SK-N-SH treated with all-trans-retinoic acid at 6 μM for 48 hours (cell line): ENCODE data around the gene EIF4ENIF1.

Experiments
- CSDC2 ChIP-seq: fragments of 250-450 bp; sonication (Bioruptor Pico); IDR thresholded peaks from 2 replicates; pipeline ENCODE4 v1.5.0; 2020; ENCODE audit warnings: mild to moderate bottlenecking, moderate library complexity
- ISL1 ChIP-seq: fragments of 250-450 bp; sonication (Bioruptor Pico); IDR thresholded peaks from 2 replicates; pipeline ENCODE4 v2.1.2; 2022; ENCODE audit warnings: mild to moderate bottlenecking, moderate library complexity
- PPARA ChIP-seq: fragments of 250-450 bp; sonication (Bioruptor Pico); IDR thresholded peaks from 2 replicates; pipeline ENCODE4 v1.5.0; 2020; ENCODE audit warnings: mild to moderate bottlenecking, borderline replicate concordance
- RARB ChIP-seq: fragments of 250-450 bp; sonication (Bioruptor Pico); IDR thresholded peaks from 2 replicates; pipeline ENCODE4 v1.8.0; 2021; ENCODE audit warnings: mild to moderate bottlenecking, moderate library complexity
- ZFP3 ChIP-seq: fragments of 250-450 bp; sonication (Bioruptor Pico); IDR thresholded peaks from 2 replicates; pipeline ENCODE4 v1.5.0; 2020; ENCODE audit warnings: mild to moderate bottlenecking, moderate library complexity
- ZFP30 ChIP-seq: fragments of 450-650 bp; formaldehyde crosslinking; IDR thresholded peaks from 2 replicates; pipeline ENCODE4 v1.5.0; 2022; ENCODE audit warnings: mild to moderate bottlenecking, moderate library complexity
- ZNF565 ChIP-seq: fragments of 450-650 bp; formaldehyde crosslinking; conservative IDR thresholded peaks from 2 replicates; pipeline ENCODE4 v1.5.0; 2020; ENCODE audit warnings: low read depth, mild to moderate bottlenecking, moderate library complexity
- TF ChIP-seq, protein P1 (sequence below): fragments of 250-450 bp; sonication (Bioruptor Pico); IDR thresholded peaks from 2 replicates; pipeline ENCODE4 v1.8.0; 2020; ENCODE audit warnings: mild to moderate bottlenecking, moderate library complexity, borderline replicate concordance
- TF ChIP-seq, protein P2 (sequence below): fragments of 250-450 bp; sonication (Bioruptor Pico); IDR thresholded peaks from 2 replicates; pipeline ENCODE4 v1.5.1; 2020; ENCODE audit warnings: low read depth, mild to moderate bottlenecking, moderate library complexity
- TF ChIP-seq, protein P3 (sequence below): fragments of 250-450 bp; sonication (Bioruptor Pico); IDR thresholded peaks from 2 replicates; pipeline ENCODE4 v1.5.0; 2020; ENCODE audit warnings: mild to moderate bottlenecking, moderate library complexity

DNA sequence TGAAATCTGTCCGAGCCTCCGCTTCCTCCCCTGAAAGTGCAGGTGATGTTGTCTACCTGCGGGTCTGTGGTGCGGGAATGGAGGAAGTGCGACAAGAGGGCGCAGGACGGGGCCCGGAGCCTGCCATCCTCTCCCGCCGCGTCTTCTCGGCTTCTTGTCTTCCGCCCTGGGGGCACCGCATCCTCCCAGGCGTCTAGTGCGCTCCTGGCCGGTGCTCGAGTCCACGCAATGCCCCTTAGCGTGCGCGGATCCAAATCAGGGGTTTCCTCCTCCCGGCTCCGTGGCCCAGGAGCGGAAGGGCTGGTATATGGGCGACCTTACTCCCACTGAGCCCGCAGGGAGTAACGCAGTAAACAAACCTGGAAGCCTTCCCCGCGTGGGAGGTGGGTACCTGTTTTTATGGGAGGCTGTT, 7.1 kb upstream of the EIF4ENIF1 start:
- TF ChIP-seq, protein P1, sequence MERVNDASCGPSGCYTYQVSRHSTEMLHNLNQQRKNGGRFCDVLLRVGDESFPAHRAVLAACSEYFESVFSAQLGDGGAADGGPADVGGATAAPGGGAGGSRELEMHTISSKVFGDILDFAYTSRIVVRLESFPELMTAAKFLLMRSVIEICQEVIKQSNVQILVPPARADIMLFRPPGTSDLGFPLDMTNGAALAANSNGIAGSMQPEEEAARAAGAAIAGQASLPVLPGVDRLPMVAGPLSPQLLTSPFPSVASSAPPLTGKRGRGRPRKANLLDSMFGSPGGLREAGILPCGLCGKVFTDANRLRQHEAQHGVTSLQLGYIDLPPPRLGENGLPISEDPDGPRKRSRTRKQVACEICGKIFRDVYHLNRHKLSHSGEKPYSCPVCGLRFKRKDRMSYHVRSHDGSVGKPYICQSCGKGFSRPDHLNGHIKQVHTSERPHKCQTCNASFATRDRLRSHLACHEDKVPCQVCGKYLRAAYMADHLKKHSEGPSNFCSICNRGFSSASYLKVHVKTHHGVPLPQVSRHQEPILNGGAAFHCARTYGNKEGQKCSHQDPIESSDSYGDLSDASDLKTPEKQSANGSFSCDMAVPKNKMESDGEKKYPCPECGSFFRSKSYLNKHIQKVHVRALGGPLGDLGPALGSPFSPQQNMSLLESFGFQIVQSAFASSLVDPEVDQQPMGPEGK (CRISPR knock-in tag): no peak
- TF ChIP-seq ISL1 (CRISPR knock-in tag) (no peak), RARB (CRISPR knock-in tag) (no peak), ZNF565 (CRISPR knock-in tag) (no peak), CSDC2 (CRISPR knock-in tag) (no peak), ZFP30 (CRISPR knock-in tag) (no peak), ZFP3 (CRISPR knock-in tag) (no peak), PPARA (CRISPR knock-in tag) (no peak)
- TF ChIP-seq, protein P2, sequence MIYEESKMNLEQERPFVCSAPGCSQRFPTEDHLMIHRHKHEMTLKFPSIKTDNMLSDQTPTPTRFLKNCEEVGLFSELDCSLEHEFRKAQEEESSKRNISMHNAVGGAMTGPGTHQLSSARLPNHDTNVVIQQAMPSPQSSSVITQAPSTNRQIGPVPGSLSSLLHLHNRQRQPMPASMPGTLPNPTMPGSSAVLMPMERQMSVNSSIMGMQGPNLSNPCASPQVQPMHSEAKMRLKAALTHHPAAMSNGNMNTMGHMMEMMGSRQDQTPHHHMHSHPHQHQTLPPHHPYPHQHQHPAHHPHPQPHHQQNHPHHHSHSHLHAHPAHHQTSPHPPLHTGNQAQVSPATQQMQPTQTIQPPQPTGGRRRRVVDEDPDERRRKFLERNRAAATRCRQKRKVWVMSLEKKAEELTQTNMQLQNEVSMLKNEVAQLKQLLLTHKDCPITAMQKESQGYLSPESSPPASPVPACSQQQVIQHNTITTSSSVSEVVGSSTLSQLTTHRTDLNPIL: no peak
- TF ChIP-seq, protein P3, sequence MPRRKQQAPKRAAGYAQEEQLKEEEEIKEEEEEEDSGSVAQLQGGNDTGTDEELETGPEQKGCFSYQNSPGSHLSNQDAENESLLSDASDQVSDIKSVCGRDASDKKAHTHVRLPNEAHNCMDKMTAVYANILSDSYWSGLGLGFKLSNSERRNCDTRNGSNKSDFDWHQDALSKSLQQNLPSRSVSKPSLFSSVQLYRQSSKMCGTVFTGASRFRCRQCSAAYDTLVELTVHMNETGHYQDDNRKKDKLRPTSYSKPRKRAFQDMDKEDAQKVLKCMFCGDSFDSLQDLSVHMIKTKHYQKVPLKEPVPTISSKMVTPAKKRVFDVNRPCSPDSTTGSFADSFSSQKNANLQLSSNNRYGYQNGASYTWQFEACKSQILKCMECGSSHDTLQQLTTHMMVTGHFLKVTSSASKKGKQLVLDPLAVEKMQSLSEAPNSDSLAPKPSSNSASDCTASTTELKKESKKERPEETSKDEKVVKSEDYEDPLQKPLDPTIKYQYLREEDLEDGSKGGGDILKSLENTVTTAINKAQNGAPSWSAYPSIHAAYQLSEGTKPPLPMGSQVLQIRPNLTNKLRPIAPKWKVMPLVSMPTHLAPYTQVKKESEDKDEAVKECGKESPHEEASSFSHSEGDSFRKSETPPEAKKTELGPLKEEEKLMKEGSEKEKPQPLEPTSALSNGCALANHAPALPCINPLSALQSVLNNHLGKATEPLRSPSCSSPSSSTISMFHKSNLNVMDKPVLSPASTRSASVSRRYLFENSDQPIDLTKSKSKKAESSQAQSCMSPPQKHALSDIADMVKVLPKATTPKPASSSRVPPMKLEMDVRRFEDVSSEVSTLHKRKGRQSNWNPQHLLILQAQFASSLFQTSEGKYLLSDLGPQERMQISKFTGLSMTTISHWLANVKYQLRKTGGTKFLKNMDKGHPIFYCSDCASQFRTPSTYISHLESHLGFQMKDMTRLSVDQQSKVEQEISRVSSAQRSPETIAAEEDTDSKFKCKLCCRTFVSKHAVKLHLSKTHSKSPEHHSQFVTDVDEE (CRISPR knock-in tag): no peak
